ENCODE data around the gene TMEFF1. TPM values are rescaled to one million over a fixed set of nuclear protein-coding genes. Genes with fewer than 3 reads are reported as not detected.

The TMEFF1 gene
- total RNA-seq, 1 experiment from 2014 or later: 65.5 TPM

- no peak overlapping the region for H3K27ac Mint-ChIP-seq
- no peak overlapping the region for H3K27ac ChIP-seq (ENCODE audit: insufficient read length, low read depth, low read length)
- no peak overlapping the region for H2AK5ac ChIP-seq (ENCODE audit: insufficient read length, low read length)
- H4K91ac ChIP-seq (ENCODE audit: insufficient read length, low read depth, low read length): no peak overlapping the region
- no peak overlapping the region for H2BK20ac ChIP-seq (ENCODE audit: low read depth, low read length, poor library complexity, severe bottlenecking)
- no peaks in the 10 kb centered on the region for H3K79me1 ChIP-seq (ENCODE audit: insufficient read depth, low read depth, low read length, poor library complexity, severe bottlenecking)
- H3K23ac ChIP-seq (ENCODE audit: insufficient read length, low read depth, low read length): no peak overlapping the region
- no peak overlapping the region for H2BK5ac ChIP-seq (ENCODE audit: insufficient read length, low read length)
- H3K18ac ChIP-seq (ENCODE audit: insufficient read length, low read depth, low read length): no peak overlapping the region
- DNase-seq: no peak
- H3T11ph ChIP-seq (ENCODE audit: low read length): no peak overlapping the region
- no peak overlapping the region for H3K4me2 ChIP-seq (ENCODE audit: insufficient read depth, insufficient read length, low read length)
- H4K20me1 ChIP-seq (ENCODE audit: control insufficient read depth, insufficient read depth, insufficient read length): no peaks in the 10 kb centered on the region
- peaks cover 3 to 13% of the 10 kb centered on the region in 2 experiments for H3K4me1 Mint-ChIP-seq
- H3K9me3 Mint-ChIP-seq: no peaks in the 10 kb centered on the region
- H3K56ac ChIP-seq (ENCODE audit: insufficient read length, low read depth, low read length): no peak overlapping the region
- no peak overlapping the region for H4K5ac ChIP-seq (ENCODE audit: insufficient read length, low read depth, low read length)
- peaks cover 5 to 8% (median 6%) of the 10 kb centered on the region in 3 experiments; a peak in 5 of 7 replicates for H3K36me3 Mint-ChIP-seq (ENCODE audit: insufficient read depth in 1 of 3, low read depth in 3 of 3)
- H3K27me3 Mint-ChIP-seq (ENCODE audit: low read depth): no peaks in the 10 kb centered on the region
- no peak overlapping the region for H2BK12ac ChIP-seq (ENCODE audit: insufficient read length, low read depth, low read length)
- no peak overlapping the region for H3K4ac ChIP-seq (ENCODE audit: low read depth, low read length)
- no peaks in the 10 kb centered on the region for H3K9me3 ChIP-seq (ENCODE audit: control insufficient read depth, low read depth, low read length)
- no peaks in the 10 kb centered on the region for H3K27me3 ChIP-seq (ENCODE audit: insufficient read depth, low read length)
- no peak overlapping the region for H3K4me3 Mint-ChIP-seq
- H2BK120ac ChIP-seq (ENCODE audit: low read depth, low read length, poor library complexity, severe bottlenecking): no peak overlapping the region
- no peaks in the 10 kb centered on the region for H3K4me1 ChIP-seq (ENCODE audit: insufficient read depth, low read length)
- H3K14ac ChIP-seq (ENCODE audit: insufficient read depth, low read length): no peak overlapping the region
- no peak overlapping the region for H2BK15ac ChIP-seq (ENCODE audit: low read depth, low read length)
- no peak overlapping the region for H4K8ac ChIP-seq (replicated peaks; ENCODE audit: insufficient read length, low read depth, low read length)
- H3K79me2 ChIP-seq (ENCODE audit: insufficient read depth, low read length): no peaks in the 10 kb centered on the region
- no peaks in the 10 kb centered on the region for H3K23me2 ChIP-seq (ENCODE audit: insufficient read length, low read depth, low read length, poor library complexity, severe bottlenecking)
- no peak for TF ChIP-seq CTCF (conservative IDR thresholded peaks at IDR 0.05)
- WGBS (ENCODE audit: extremely low coverage, insufficient read length, low lambda C conversion rate): no CpG with 5 or more reads among the region's 1 CpG
- no peak overlapping the region for H2AFZ ChIP-seq (ENCODE audit: low read length)
- no peak overlapping the region for H3K9ac ChIP-seq (ENCODE audit: extremely low read depth, insufficient read length, low read length)
Measured at GRCh38 chr9:100457517-100457916, 15.4 kb upstream of the TMEFF1 start.
